GM23338 (cell line): ENCODE measurements around the gene MAN1C1. TPM values are rescaled to one million over a fixed set of nuclear protein-coding genes. Genes with fewer than 3 reads are reported as not detected.

Source experiments
- CREB1 ChIP-seq: fragments of 250-450 bp; sonication (Bioruptor Pico); IDR thresholded peaks from 2 replicates; pipeline ENCODE4 v1.5.0; 2020; ENCODE audit warnings: low read depth, mild to moderate bottlenecking, moderate library complexity
- EZH2 ChIP-seq: fragments of 200-600 bp; sonication (generic); IDR thresholded peaks from one replicate; pipeline ENCODE4 v1.8.0; 2017; ENCODE audit warnings: antibody characterized with exemption, mild to moderate bottlenecking, low read depth; ENCODE audit not compliant: unreplicated experiment
- EZH2phosphoT487 ChIP-seq: fragments of 200-600 bp; sonication (generic); IDR thresholded peaks from one replicate; pipeline ENCODE4 v1.8.1; 2018; ENCODE audit warnings: antibody characterized with exemption; ENCODE audit not compliant: unreplicated experiment
- JUNB ChIP-seq: IDR thresholded peaks from one replicate; pipeline ENCODE4 v1.6.1; 2016; ENCODE audit warnings: antibody characterized with exemption; ENCODE audit not compliant: unreplicated experiment
- NANOG ChIP-seq: IDR thresholded peaks from 2 replicates; pipeline ENCODE4 v1.6.1; 2016; ENCODE audit warnings: antibody characterized with exemption, borderline replicate concordance
- STAT1 ChIP-seq: IDR thresholded peaks from one replicate; pipeline ENCODE4 v1.6.1; 2016; ENCODE audit warnings: antibody characterized with exemption; ENCODE audit not compliant: unreplicated experiment
- ZNF114 ChIP-seq: fragments of 250-450 bp; sonication (Bioruptor Pico); IDR thresholded peaks from 2 replicates; pipeline ENCODE4 v1.5.0; 2020; ENCODE audit warnings: mild to moderate bottlenecking, moderate library complexity
- ZNF331 ChIP-seq: fragments of 250-450 bp; sonication (Bioruptor Pico); IDR thresholded peaks from 2 replicates; pipeline ENCODE4 v1.5.0; 2020; ENCODE audit warnings: low read depth, mild to moderate bottlenecking, moderate library complexity
- ZNF462 ChIP-seq: fragments of 250-450 bp; sonication (Bioruptor Pico); IDR thresholded peaks from 2 replicates; pipeline ENCODE4 v1.5.0; 2020; ENCODE audit warnings: mild to moderate bottlenecking, moderate library complexity
- polyA plus RNA-seq: library from polyadenylated mRNA; unstranded; fragments of >200 nt; fragmentation: Nextera tagmentation; extraction: Ambion mirVana; gene quantifications from 2 replicates; pipeline ENCODE4 v1.2.1, GENCODE V29; 2016
- total RNA-seq: library from RNA; depleted of rRNA; stranded (reverse); fragments of >200 nt; shearing (Covaris generic); gene quantifications from 2 replicates; pipeline ENCODE4 v1.2.3, GENCODE V29; 2014

The MAN1C1 gene
- total and polyA plus RNA-seq, 2 experiments from 2014 or later: 5.4 to 13.6 TPM

GRCh38 chr1:25668931-25669573, 52.5 kb downstream of the MAN1C1 start (continued):
- TF ChIP-seq ZNF462 (CRISPR knock-in tag): no peak
- TF ChIP-seq EZH2phosphoT487: no peak
- TF ChIP-seq EZH2: no peak
- TF ChIP-seq NANOG: no peak
- no peak for TF ChIP-seq STAT1
- TF ChIP-seq CREB1 (CRISPR knock-in tag): no peak
- no peak for TF ChIP-seq ZNF114 (CRISPR knock-in tag)
- TF ChIP-seq JUNB: no peak
- no peak for TF ChIP-seq ZNF331 (CRISPR knock-in tag)
